Endodermal cell (in vitro differentiated cells): Measurements from ENCODE around the gene ZNF334. TPM values are rescaled to one million over a fixed set of nuclear protein-coding genes. Genes with fewer than 3 reads are reported as not detected.

ENCODE experiments used
- DNase-seq: peaks from one replicate; pipeline ENCODE4 v3.0.0-alpha.2; 2017
- H3K27ac ChIP-seq: 2 replicates; pipeline ENCODE4 v1.5.1; 2013; ENCODE audit warnings: mild to moderate bottlenecking, low read depth, low read length, moderate library complexity
- H3K27me3 ChIP-seq: 2 replicates; pipeline ENCODE4 v1.6.1; 2013; ENCODE audit warnings: mild to moderate bottlenecking, low read length, moderate library complexity; ENCODE audit not compliant: insufficient read depth, control insufficient read depth, poor library complexity, severe bottlenecking
- H3K36me3 ChIP-seq: 2 replicates; pipeline ENCODE4 v1.7.0; 2013; ENCODE audit warnings: mild to moderate bottlenecking, low read length, moderate library complexity; ENCODE audit not compliant: control insufficient read depth, insufficient read depth
- H3K4me1 ChIP-seq: one replicate; pipeline ENCODE4 v1.7.0; 2013; ENCODE audit warnings: low read length; ENCODE audit not compliant: control insufficient read depth, insufficient read depth
- H3K4me3 ChIP-seq: 2 replicates; pipeline ENCODE4 v1.5.1; 2013; ENCODE audit warnings: mild to moderate bottlenecking, low read length, moderate library complexity
- H3K9ac ChIP-seq: 2 replicates; pipeline ENCODE4 v1.6.1; 2013; ENCODE audit warnings: mild to moderate bottlenecking, low read length, moderate library complexity; ENCODE audit not compliant: poor library complexity, severe bottlenecking; ENCODE audit errors: extremely low read depth
- H3K9me3 ChIP-seq: 2 replicates; pipeline ENCODE4 v1.6.1; 2013; ENCODE audit warnings: mild to moderate bottlenecking, low read length, moderate library complexity; ENCODE audit not compliant: control insufficient read depth
- H3K27ac Mint-ChIP-seq: 2 replicates; pipeline ENCODE4 v1.8.0; 2020; ENCODE audit warnings: mixed read lengths
- H3K27me3 Mint-ChIP-seq: 2 replicates; pipeline ENCODE4 v1.8.0; 2021; ENCODE audit warnings: mild to moderate bottlenecking, mixed read lengths; ENCODE audit not compliant: insufficient read depth
- H3K36me3 Mint-ChIP-seq: 2 replicates; pipeline ENCODE4 v1.8.0; 2020; ENCODE audit warnings: low read depth, mixed read lengths
- H3K4me1 Mint-ChIP-seq: 2 replicates; pipeline ENCODE4 v1.8.0; 2020; ENCODE audit warnings: mixed read lengths
- H3K4me3 Mint-ChIP-seq: 2 replicates; pipeline ENCODE4 v1.8.0; 2020; ENCODE audit warnings: mild to moderate bottlenecking, moderate library complexity, mixed read lengths
- H3K9me3 Mint-ChIP-seq: 2 replicates; pipeline ENCODE4 v1.8.0; 2020; ENCODE audit warnings: mild to moderate bottlenecking, mixed read lengths
- WGBS, 2 experiments: methylation state at CpG; one replicate each; pipeline versions ENCODE4 v1.1.5 to v1.1.7; 2013; ENCODE audit warnings: missing lambda C conversion rate in 2 of 2, mixed read lengths in 1 of 2; ENCODE audit not compliant: insufficient coverage in 1 of 2, insufficient read length in 1 of 2; 5-methylcytosine and 5-hydroxymethylcytosine counted together
- total RNA-seq, 2 donors: library from RNA; stranded (reverse); fragmentation: NEBNext Ultra II Directional in 1 of 2; extraction: Animal tissue kit (Norgen Biotek cat#: 25700) in 1 of 2; gene quantifications; 2 replicates in 1 of 2; 3 replicates in 1 of 2; pipeline ENCODE4 v1.2.1, GENCODE V29; 2021
- TF ChIP-seq, protein P1 (sequence below): fragments of 200-600 bp; sonication (generic); conservative IDR thresholded peaks from 2 replicates; pipeline ENCODE4 v1.5.0; 2021; ENCODE audit warnings: antibody characterized with exemption, mild to moderate bottlenecking

Gene ZNF334
- total RNA-seq, 2 donors from 2014 or later = 21.1 to 31.7 TPM

DNA sequence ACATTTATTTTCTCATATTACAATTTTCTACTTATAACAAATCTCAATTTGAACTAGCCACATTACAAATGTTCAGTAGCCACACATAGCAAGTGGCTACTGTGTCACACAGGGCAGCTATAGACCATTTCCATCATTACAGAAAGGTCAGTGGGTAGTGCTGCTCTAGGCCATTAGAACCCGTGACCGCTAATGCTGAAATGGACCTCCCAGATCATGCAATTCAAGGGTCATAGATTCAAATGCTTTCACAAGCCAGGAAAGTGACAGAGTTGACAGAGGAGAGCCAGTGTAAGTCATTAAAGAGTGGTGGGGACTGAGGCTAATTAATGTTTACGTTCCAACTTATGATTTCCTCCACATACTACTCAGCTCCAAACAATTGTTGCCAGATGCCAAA lies 40.6 kb upstream of the ZNF334 start:
- Histone ChIP-seq H3K36me3 (no peaks in the 10 kb centered on the region), H3K4me1 (peaks cover 1% of the 10 kb centered on the region), H3K9ac (no peak overlapping the region), H3K27ac (no peak overlapping the region), H3K4me3 (no peak overlapping the region), H3K27me3 (peaks cover 6% of the 10 kb centered on the region), H3K9me3 (no peaks in the 10 kb centered on the region)
- DNase-seq = no peak
- TF ChIP-seq, protein P1, sequence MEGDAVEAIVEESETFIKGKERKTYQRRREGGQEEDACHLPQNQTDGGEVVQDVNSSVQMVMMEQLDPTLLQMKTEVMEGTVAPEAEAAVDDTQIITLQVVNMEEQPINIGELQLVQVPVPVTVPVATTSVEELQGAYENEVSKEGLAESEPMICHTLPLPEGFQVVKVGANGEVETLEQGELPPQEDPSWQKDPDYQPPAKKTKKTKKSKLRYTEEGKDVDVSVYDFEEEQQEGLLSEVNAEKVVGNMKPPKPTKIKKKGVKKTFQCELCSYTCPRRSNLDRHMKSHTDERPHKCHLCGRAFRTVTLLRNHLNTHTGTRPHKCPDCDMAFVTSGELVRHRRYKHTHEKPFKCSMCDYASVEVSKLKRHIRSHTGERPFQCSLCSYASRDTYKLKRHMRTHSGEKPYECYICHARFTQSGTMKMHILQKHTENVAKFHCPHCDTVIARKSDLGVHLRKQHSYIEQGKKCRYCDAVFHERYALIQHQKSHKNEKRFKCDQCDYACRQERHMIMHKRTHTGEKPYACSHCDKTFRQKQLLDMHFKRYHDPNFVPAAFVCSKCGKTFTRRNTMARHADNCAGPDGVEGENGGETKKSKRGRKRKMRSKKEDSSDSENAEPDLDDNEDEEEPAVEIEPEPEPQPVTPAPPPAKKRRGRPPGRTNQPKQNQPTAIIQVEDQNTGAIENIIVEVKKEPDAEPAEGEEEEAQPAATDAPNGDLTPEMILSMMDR = no peak
- Mint-ChIP-seq H3K4me3 (no peak overlapping the region), H3K4me1 (peaks cover 19% of the 10 kb centered on the region), H3K36me3 (no peaks in the 10 kb centered on the region), H3K27me3 (no peaks in the 10 kb centered on the region), H3K27ac (no peak overlapping the region), H3K9me3 (no peaks in the 10 kb centered on the region)
- WGBS, 2 experiments = 90 to 95% methylated on average over 3 of the region's 3 CpGs

DNA sequence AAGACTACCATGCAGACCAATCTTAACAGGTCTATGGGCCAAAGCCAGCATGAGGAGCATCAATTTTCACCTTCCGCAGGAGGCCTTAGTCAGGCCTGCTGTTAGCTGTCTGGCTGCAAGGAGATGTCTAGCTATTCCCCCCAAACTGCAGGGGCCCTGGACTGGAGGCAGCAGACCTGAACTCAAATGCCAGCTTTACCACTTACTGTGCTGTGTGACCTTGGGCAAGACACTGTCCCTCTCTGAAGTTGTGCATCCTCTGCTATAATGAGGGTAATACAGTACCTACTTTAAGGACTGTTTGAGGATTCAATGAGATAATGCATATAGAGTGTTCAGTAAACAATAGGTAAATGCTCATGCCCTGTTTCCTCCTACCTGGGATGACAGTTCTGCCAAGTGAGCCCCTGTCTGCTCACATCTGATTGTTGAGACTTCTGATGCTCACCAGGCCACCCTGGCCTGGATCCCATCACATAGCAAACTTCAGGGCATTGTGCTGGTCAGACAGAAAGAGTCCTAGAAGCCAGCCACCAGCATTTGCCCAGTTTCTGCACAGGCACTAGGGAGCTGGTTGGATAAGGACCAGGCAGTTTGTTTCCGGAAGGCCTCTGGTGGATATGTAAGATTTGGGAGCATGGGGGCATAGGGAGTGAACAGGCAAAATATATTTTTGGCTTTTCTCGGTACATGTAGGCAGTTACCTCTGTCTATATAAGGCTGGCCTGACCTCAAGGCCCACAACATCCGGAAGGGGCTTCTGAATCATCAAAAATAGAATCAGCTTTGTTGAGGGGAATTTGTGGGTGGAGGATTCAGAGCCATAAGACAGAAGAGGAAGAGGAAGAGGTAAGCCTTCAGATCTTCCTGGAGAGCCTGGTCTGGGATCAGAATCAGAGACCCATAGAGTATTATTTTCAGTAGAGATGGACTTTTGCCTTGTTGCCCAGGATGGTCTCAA lies 39.4 kb upstream of the ZNF334 start:
- 89 to 90% methylated on average over 4 of the region's 4 CpGs for WGBS, 2 experiments
- no peaks in the 10 kb centered on the region for H3K36me3 ChIP-seq
- Mint-ChIP-seq H3K36me3 (no peaks in the 10 kb centered on the region), H3K9me3 (no peaks in the 10 kb centered on the region), H3K27ac (peak overlapping the region; percentile 58), H3K4me3 (no peak overlapping the region), H3K27me3 (no peaks in the 10 kb centered on the region), H3K4me1 (peaks cover 12% of the 10 kb centered on the region)
- H3K27me3 ChIP-seq = peaks cover 6% of the 10 kb centered on the region
- no peaks in the 10 kb centered on the region for H3K9me3 ChIP-seq
- H3K27ac ChIP-seq = peak overlapping the region; percentile 97
- H3K4me3 ChIP-seq = no peak overlapping the region
- H3K9ac ChIP-seq = no peak overlapping the region
- TF ChIP-seq, protein P1 = no peak
- no peaks in the 10 kb centered on the region for H3K4me1 ChIP-seq
- DNase-seq = no peak

DNA sequence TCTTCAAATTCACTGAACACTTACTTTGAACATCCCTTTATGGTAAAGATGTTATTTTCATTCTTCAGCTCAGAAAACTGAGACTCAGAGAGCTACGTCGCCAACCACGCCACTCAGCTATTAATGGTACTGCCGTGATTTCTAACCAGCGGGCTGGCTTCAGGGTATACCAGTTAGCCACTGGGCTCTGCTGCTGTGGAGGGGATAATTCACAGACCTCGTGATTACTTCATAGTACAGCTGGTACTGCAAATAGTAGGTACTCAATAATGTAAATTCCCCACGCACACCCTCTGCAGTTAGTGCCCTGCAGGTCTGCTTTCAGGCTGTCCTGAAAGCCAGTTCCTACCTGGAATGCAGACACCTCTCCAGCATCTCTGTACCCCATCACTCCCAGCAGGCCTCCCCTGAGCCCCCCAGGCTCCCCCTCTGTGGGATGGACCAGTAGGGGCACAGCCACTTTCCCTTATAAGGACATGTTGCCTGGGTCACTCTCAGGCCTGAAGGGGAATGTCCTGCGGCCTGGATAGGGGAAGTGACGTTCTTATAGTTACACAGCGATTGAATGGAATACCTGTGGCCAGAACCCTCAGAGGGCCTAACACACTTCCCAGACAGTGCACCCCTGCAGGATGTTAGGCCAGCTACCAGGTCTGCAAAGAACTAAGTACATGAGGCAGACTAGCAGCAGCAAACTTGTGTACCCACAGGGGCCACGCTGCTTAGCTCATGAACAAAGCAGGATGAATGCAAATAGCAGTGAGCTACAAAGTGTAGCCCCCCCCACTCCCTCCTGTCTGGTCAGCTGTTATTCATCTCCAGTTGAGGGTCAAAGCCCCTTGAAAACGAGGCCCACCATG lies 38.4 kb upstream of the ZNF334 start:
- Mint-ChIP-seq H3K36me3 (no peaks in the 10 kb centered on the region), H3K27ac (peak overlapping the region; percentile 58), H3K27me3 (no peaks in the 10 kb centered on the region), H3K9me3 (no peaks in the 10 kb centered on the region), H3K4me3 (no peak overlapping the region), H3K4me1 (peaks cover 12% of the 10 kb centered on the region)
- DNase-seq = peak; percentile 76
- TF ChIP-seq, protein P1 = no peak
- Histone ChIP-seq H3K4me3 (no peak overlapping the region), H3K27me3 (peaks cover 2% of the 10 kb centered on the region), H3K9me3 (no peaks in the 10 kb centered on the region), H3K36me3 (no peaks in the 10 kb centered on the region), H3K4me1 (no peaks in the 10 kb centered on the region), H3K27ac (peak overlapping the region; percentile 97), H3K9ac (no peak overlapping the region)
- WGBS, 2 experiments = 72 to 77% methylated on average over 10 to 12 of the region's 12 CpGs
